BJ (cell line): ENCODE results near the gene STIM1. TPM values are rescaled to one million over a fixed set of nuclear protein-coding genes. Genes with fewer than 3 reads are reported as not detected.

Experiments
- CTCF ChIA-PET: fragments of 350-600 bp; formaldehyde crosslinking; extraction: SDS; loops from one replicate; lab custom pipeline; 2021; ENCODE audit warnings: antibody characterized with exemption, inconsistent platforms; lab: Yijun Ruan, JAX
- POLR2A ChIA-PET: fragments of 300-600 bp; sonication (Branson Sonifier 250); formaldehyde crosslinking; extraction: SDS; loops from one replicate; lab custom pipeline; 2021; ENCODE audit warnings: antibody characterized with exemption; lab: Charles Lee
- DNase-seq: peaks from one replicate; pipeline ENCODE4 v3.0.0-alpha.2; 2011; ENCODE audit warnings: low read depth
- H3K27me3 ChIP-seq: 2 replicates; pipeline ENCODE4 v1.6.0; 2011; ENCODE audit warnings: low read length; ENCODE audit not compliant: control insufficient read depth, insufficient read depth
- H3K36me3 ChIP-seq: 2 replicates; pipeline ENCODE4 v1.5.1; 2011; ENCODE audit warnings: low read length; ENCODE audit not compliant: control insufficient read depth, insufficient read depth
- H3K4me3 ChIP-seq: 2 replicates; pipeline ENCODE4 v1.5.1; 2011; ENCODE audit warnings: low read depth, mild to moderate bottlenecking, control low read depth, low read length
- CTCF ChIP-seq: IDR thresholded peaks from 2 replicates; pipeline ENCODE4 v1.5.1; 2011; ENCODE audit warnings: low read depth, mild to moderate bottlenecking, control low read depth, inconsistent platforms, low read length, moderate library complexity; ENCODE audit not compliant: insufficient read depth
- polyA plus RNA-seq: library from polyadenylated mRNA; depleted of rRNA; stranded (reverse); fragments of >200 nt; gene quantifications from 2 replicates; pipeline ENCODE4 v1.2.3, GENCODE V29; 2011

The STIM1 gene
- polyA plus RNA-seq, 1 experiment = 54.6 TPM

GRCh38 chr11:3890806-3891205, 35.3 kb downstream of the STIM1 start:
- H3K4me3 ChIP-seq = no peak overlapping the region
- no peaks in the 10 kb centered on the region for H3K27me3 ChIP-seq
- CTCF ChIA-PET = interaction anchor here (0.7 to 1.7 kb wide), 4 partner anchors 10 to 181 kb away, joined by 3 to 7 read pairs (median 4); partner anchors contain the start of gene STIM1
- DNase-seq = no peak
- POLR2A ChIA-PET = no interaction called here
- no peak for TF ChIP-seq CTCF
- H3K36me3 ChIP-seq = no peaks in the 10 kb centered on the region

GRCh38 chr11:3891751-3892150, 36.3 kb downstream of the STIM1 start:
- POLR2A ChIA-PET = no interaction called here
- CTCF ChIA-PET = interaction anchor here (0.8 kb wide), 1 partner anchor 34 kb away, joined by 6 read pairs; no protein-coding TSS in a partner anchor
- no peak overlapping the region for H3K4me3 ChIP-seq
- H3K27me3 ChIP-seq = no peaks in the 10 kb centered on the region
- no peak for TF ChIP-seq CTCF
- no peaks in the 10 kb centered on the region for H3K36me3 ChIP-seq
- DNase-seq = no peak

GRCh38 chr11:3892156-3892555, 36.7 kb downstream of the STIM1 start:
- POLR2A ChIA-PET = no interaction called here
- H3K36me3 ChIP-seq = no peaks in the 10 kb centered on the region
- no peak for DNase-seq
- H3K4me3 ChIP-seq = no peak overlapping the region
- CTCF ChIA-PET = interaction anchor here (0.8 kb wide), 1 partner anchor 35 kb away, joined by 6 read pairs; no protein-coding TSS in a partner anchor
- no peaks in the 10 kb centered on the region for H3K27me3 ChIP-seq
- TF ChIP-seq CTCF = no peak

GRCh38 chr11:3893311-3893710, 37.8 kb downstream of the STIM1 start:
- H3K36me3 ChIP-seq = no peaks in the 10 kb centered on the region
- ChIA-PET CTCF (no interaction called here), POLR2A (no interaction called here)
- DNase-seq = no peak
- no peak overlapping the region for H3K4me3 ChIP-seq
- TF ChIP-seq CTCF = no peak
- H3K27me3 ChIP-seq = no peaks in the 10 kb centered on the region

- POLR2A ChIA-PET = interaction anchor here (0.6 kb wide), 1 partner anchor 53 kb away, joined by 6 read pairs; no protein-coding TSS in a partner anchor
- no peak for DNase-seq
- H3K27me3 ChIP-seq = no peaks in the 10 kb centered on the region
- no peaks in the 10 kb centered on the region for H3K36me3 ChIP-seq
- no peak overlapping the region for H3K4me3 ChIP-seq
- CTCF ChIA-PET = interaction anchor here (0.5 kb wide), 1 partner anchor 58 kb away, joined by 3 read pairs; no protein-coding TSS in a partner anchor
- no peak for TF ChIP-seq CTCF
Observed at GRCh38 chr11:3894128-3894731, 38.8 kb downstream of the STIM1 start.
